Mesothelial cell of epicardium (in vitro differentiated cells): Measurements from ENCODE around the gene ANKRD63. TPM values are rescaled to one million over a fixed set of nuclear protein-coding genes. Genes with fewer than 3 reads are reported as not detected.

Experiments used
- DNase-seq, 2 experiments: peaks; one replicate each; pipeline ENCODE4 v3.0.0; 2021; ENCODE audit warnings: low spot score in 2 of 2; ENCODE audit not compliant: unreplicated experiment in 2 of 2
- H3K27ac Mint-ChIP-seq: 2 replicates; pipeline ENCODE4 v1.8.0; 2021; ENCODE audit warnings: mixed read lengths
- H3K27me3 Mint-ChIP-seq: 2 replicates; pipeline ENCODE4 v1.8.0; 2021; ENCODE audit warnings: low read depth, mixed read lengths
- H3K36me3 Mint-ChIP-seq: 2 replicates; pipeline ENCODE4 v1.8.0; 2021; ENCODE audit warnings: mixed read lengths
- H3K4me1 Mint-ChIP-seq: 2 replicates; pipeline ENCODE4 v1.8.0; 2021; ENCODE audit warnings: mixed read lengths
- H3K4me3 Mint-ChIP-seq: 2 replicates; pipeline ENCODE4 v1.8.0; 2021; ENCODE audit warnings: mild to moderate bottlenecking, moderate library complexity, mixed read lengths
- H3K9me3 Mint-ChIP-seq: 2 replicates; pipeline ENCODE4 v1.8.0; 2021; ENCODE audit warnings: mixed read lengths
- CTCF ChIP-seq: fragments of 200-600 bp; sonication (generic); IDR thresholded peaks from one replicate; pipeline ENCODE4 v1.5.0; 2021; ENCODE audit warnings: antibody characterized with exemption; ENCODE audit not compliant: unreplicated experiment
- total RNA-seq: library from RNA; stranded (reverse); gene quantifications from 3 replicates; pipeline ENCODE4 v1.2.1, GENCODE V29; 2021

Gene ANKRD63
- total RNA-seq, 1 donor from 2014 or later, result 0.31 TPM

DNA sequence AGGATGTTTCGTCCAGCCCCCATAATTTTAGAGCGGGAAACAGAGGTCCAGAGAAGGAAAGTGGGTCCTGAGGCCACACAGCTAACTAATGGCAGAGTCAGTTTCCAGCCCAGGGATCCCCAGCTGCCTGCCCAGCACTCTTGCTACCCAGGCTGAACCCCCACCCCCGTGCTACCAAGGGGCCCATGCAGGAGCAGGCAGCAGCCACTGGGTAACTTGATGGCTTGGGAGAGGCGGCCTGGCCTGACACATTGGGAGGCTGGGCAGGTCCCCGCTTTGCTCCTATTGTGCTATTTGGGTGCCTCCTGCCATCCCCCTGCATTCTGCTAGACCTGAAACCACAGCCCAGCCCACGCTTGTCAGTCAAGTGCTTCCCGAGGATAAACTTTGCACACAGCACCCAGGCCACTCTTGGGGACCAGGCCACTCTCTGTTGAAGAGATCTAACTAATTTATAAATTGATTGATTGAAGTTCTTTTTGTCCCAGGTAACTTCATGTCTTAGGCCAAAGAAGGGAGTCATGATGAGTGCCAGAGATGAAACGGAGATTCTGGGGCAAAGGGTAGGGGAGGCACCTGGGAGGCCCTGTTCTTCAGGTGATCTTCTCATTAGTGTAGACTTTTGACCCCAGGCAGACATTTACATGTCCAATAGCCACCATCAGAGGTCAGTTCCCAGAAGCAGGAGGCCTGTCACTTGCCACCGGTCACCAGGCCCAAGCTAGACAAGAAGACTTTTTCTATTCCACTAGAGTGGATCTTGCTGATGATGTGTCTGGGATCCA, 37.0 kb downstream of the ANKRD63 start:
- no peak for TF ChIP-seq CTCF
- Mint-ChIP-seq H3K27me3 (peaks cover 3% of the 10 kb centered on the region), H3K9me3 (no peaks in the 10 kb centered on the region), H3K4me3 (no peak overlapping the region), H3K27ac (peak overlapping the region; percentile 81), H3K36me3 (no peaks in the 10 kb centered on the region), H3K4me1 (peaks cover 17% of the 10 kb centered on the region)
- DNase-seq, result no peak

GRCh38 chr15:40244961-40245523, 37.8 kb downstream of the ANKRD63 start:
- no peaks in the 10 kb centered on the region for H3K27me3 Mint-ChIP-seq
- no peak overlapping the region for H3K4me3 Mint-ChIP-seq
- no peaks in the 10 kb centered on the region for H3K9me3 Mint-ChIP-seq
- H3K4me1 Mint-ChIP-seq, result peaks cover 24% of the 10 kb centered on the region
- DNase-seq, result peak in 1 of 2 experiments; percentile 46
- H3K27ac Mint-ChIP-seq, result peak overlapping the region; percentile 81
- TF ChIP-seq CTCF, result no peak
- H3K36me3 Mint-ChIP-seq, result no peaks in the 10 kb centered on the region

GRCh38 chr15:40243126-40243810, 39.6 kb downstream of the ANKRD63 start:
- Mint-ChIP-seq H3K36me3 (no peaks in the 10 kb centered on the region), H3K4me3 (no peak overlapping the region), H3K27me3 (peaks cover under 1% of the 10 kb centered on the region), H3K4me1 (peaks cover 34% of the 10 kb centered on the region), H3K9me3 (no peaks in the 10 kb centered on the region), H3K27ac (no peak overlapping the region)
- TF ChIP-seq CTCF, result no peak
- no peak for DNase-seq

DNA sequence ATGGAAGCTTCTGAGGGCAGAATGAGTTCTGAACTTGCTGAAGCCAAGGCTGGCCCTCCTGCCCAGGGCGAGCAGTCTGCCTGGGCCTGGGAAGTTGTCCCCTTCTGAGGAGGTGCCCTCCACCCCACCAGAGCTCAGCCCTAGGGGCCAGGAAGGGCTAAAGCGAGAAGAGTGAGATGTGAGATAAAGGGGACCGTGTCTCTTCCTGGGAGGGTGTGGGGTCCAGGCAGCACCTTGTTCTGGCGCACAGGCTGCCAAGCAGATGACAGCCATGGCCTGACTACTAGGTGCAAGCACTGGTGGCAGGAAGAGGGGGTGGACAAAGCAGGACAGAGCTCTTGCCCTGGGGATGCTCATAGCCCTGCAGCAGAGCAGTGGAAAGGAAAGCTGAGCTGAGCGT, 40.3 kb downstream of the ANKRD63 start:
- no peak for DNase-seq
- peaks cover 37% of the 10 kb centered on the region for H3K4me1 Mint-ChIP-seq
- no peaks in the 10 kb centered on the region for H3K36me3 Mint-ChIP-seq
- no peaks in the 10 kb centered on the region for H3K9me3 Mint-ChIP-seq
- no peak overlapping the region for H3K27ac Mint-ChIP-seq
- TF ChIP-seq CTCF, result no peak
- H3K4me3 Mint-ChIP-seq, result no peak overlapping the region
- peaks cover 4% of the 10 kb centered on the region for H3K27me3 Mint-ChIP-seq

- Mint-ChIP-seq H3K27me3 (peaks cover 4% of the 10 kb centered on the region), H3K9me3 (no peaks in the 10 kb centered on the region), H3K4me3 (no peak overlapping the region), H3K27ac (no peak overlapping the region), H3K4me1 (peaks cover 37% of the 10 kb centered on the region), H3K36me3 (no peaks in the 10 kb centered on the region)
- no peak for DNase-seq
- TF ChIP-seq CTCF, result no peak
Observed at GRCh38 chr15:40242213-40242599, 40.7 kb downstream of the ANKRD63 start.
